Colonic mucosa (tissue), 4 donors: ENCODE measurements around the gene ATP2B3. TPM values are rescaled to one million over a fixed set of nuclear protein-coding genes. Genes with fewer than 3 reads are reported as not detected.

Experiments
- DNase-seq: peaks from one replicate; pipeline ENCODE4 v3.0.0-alpha.2; 2020
- H3K27ac ChIP-seq: fragments of 200-600 bp; one replicate; pipeline ENCODE4 v1.8.0; 2021
- H3K27me3 ChIP-seq: fragments of 200-600 bp; one replicate; pipeline ENCODE4 v1.8.0; 2021
- H3K36me3 ChIP-seq: fragments of 200-600 bp; one replicate; pipeline ENCODE4 v1.8.0; 2021
- H3K4me1 ChIP-seq: fragments of 200-600 bp; one replicate; pipeline ENCODE4 v1.8.0; 2021; ENCODE audit warnings: mild to moderate bottlenecking
- H3K4me3 ChIP-seq: fragments of 200-600 bp; one replicate; pipeline ENCODE4 v1.8.0; 2021
- H3K9ac ChIP-seq, 2 donors: one replicate each; pipeline ENCODE4 v1.7.0; 2013; ENCODE audit warnings: control low read depth in 2 of 2, low read depth in 2 of 2, low read length in 2 of 2
- H3K9me3 ChIP-seq: fragments of 200-600 bp; one replicate; pipeline ENCODE4 v1.8.0; 2021
- intact Hi-C: fragments of 100-400 bp; cut with DNase I; formaldehyde crosslinking; loops from one replicate; pipeline ENCODE4 v1.14.1; 2022
- total RNA-seq, 2 donors: library from RNA; stranded (reverse); fragmentation: NEBNext Ultra II Directional in 1 of 2; extraction: Animal tissue kit (Norgen Biotek cat#: 25700) in 1 of 2; gene quantifications; one replicate each; pipeline ENCODE4 v1.2.1, GENCODE V29; 2021
- TF ChIP-seq, protein P1 (sequence below): fragments of 200-600 bp; IDR thresholded peaks from one replicate; pipeline ENCODE4 v1.8.0; 2022; ENCODE audit warnings: antibody characterized with exemption, mild to moderate bottlenecking
- donor health status: healthy.
- donor health status: DM: no; HTN: no; CAD: no.
- donor health status: DM: no; HTN: no; CAD: no.

ATP2B3 gene
- total RNA-seq, 2 donors from 2014 or later, result 0.24 TPM; not detected in 1

GRCh38 chrX:153549807-153550206 is 32.4 kb downstream of the ATP2B3 start:
- TF ChIP-seq, protein P1, sequence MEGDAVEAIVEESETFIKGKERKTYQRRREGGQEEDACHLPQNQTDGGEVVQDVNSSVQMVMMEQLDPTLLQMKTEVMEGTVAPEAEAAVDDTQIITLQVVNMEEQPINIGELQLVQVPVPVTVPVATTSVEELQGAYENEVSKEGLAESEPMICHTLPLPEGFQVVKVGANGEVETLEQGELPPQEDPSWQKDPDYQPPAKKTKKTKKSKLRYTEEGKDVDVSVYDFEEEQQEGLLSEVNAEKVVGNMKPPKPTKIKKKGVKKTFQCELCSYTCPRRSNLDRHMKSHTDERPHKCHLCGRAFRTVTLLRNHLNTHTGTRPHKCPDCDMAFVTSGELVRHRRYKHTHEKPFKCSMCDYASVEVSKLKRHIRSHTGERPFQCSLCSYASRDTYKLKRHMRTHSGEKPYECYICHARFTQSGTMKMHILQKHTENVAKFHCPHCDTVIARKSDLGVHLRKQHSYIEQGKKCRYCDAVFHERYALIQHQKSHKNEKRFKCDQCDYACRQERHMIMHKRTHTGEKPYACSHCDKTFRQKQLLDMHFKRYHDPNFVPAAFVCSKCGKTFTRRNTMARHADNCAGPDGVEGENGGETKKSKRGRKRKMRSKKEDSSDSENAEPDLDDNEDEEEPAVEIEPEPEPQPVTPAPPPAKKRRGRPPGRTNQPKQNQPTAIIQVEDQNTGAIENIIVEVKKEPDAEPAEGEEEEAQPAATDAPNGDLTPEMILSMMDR, result no peak
- H3K9me3 ChIP-seq, result no peaks in the 10 kb centered on the region
- no peaks in the 10 kb centered on the region for H3K27me3 ChIP-seq
- H3K4me1 ChIP-seq, result no peaks in the 10 kb centered on the region
- no peaks in the 10 kb centered on the region for H3K36me3 ChIP-seq
- no peak for DNase-seq
- no peak overlapping the region for H3K4me3 ChIP-seq
- no peak overlapping the region for H3K9ac ChIP-seq
- H3K27ac ChIP-seq, result no peak overlapping the region
- intact Hi-C loops, result loop anchor here (5.0 to 10.0 kb wide), 2 partner anchors 117 to 405 kb away; no protein-coding TSS in a partner anchor

- no peaks in the 10 kb centered on the region for H3K36me3 ChIP-seq
- no peaks in the 10 kb centered on the region for H3K9me3 ChIP-seq
- no peak overlapping the region for H3K9ac ChIP-seq
- H3K27me3 ChIP-seq, result no peaks in the 10 kb centered on the region
- intact Hi-C loops, result loop anchor here (5.0 kb wide), 1 partner anchor 116 kb away; no protein-coding TSS in a partner anchor
- no peak overlapping the region for H3K4me3 ChIP-seq
- H3K4me1 ChIP-seq, result no peaks in the 10 kb centered on the region
- TF ChIP-seq, protein P1, result no peak
- no peak overlapping the region for H3K27ac ChIP-seq
- DNase-seq, result no peak
These were observed 33.7 kb downstream of the ATP2B3 start for GRCh38 chrX:153551135-153551534.

DNA sequence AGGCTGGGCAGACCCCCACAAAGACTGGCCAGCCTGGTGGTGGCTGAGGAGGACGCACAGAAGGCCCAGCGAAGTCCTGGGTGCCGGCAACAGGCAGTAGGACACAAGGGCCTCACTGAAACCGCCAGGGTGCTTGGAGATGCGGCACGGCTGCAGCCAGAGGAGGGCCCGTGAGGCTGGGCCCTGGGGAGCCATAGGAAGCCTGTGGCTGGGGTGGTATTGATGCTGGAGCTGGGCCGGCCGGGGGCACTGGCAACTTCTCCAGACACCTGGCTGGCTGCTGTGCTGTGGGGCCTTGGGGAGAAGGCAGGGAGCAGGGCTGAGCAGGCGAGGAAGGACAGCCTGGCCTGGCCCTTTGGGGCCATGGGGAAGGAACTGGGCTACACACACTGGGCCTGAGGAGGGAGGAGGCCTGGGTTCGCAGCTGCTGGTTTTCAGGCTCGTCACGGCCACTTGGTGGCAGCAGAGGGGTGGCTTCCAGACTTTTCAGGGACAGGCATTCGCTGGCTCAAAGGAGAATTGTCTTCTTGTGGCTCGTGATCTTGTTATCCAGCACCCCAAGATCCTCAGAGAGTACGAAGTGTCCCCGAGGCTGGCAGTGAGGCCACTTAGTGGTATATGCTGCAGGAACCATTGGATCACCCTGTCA is 37.2 kb downstream of the ATP2B3 start:
- no peaks in the 10 kb centered on the region for H3K9me3 ChIP-seq
- TF ChIP-seq, protein P1, result peak; percentile 63
- no peaks in the 10 kb centered on the region for H3K4me1 ChIP-seq
- peak; percentile 74 for DNase-seq
- H3K9ac ChIP-seq, result no peak overlapping the region
- intact Hi-C loops, result loop anchor here (5.0 kb wide), 1 partner anchor 113 kb away; no protein-coding TSS in a partner anchor
- no peak overlapping the region for H3K4me3 ChIP-seq
- no peak overlapping the region for H3K27ac ChIP-seq
- no peaks in the 10 kb centered on the region for H3K27me3 ChIP-seq
- no peaks in the 10 kb centered on the region for H3K36me3 ChIP-seq

- Histone ChIP-seq H3K27me3 (no peaks in the 10 kb centered on the region), H3K27ac (no peak overlapping the region), H3K4me3 (no peak overlapping the region), H3K9me3 (no peaks in the 10 kb centered on the region), H3K4me1 (no peaks in the 10 kb centered on the region), H3K9ac (no peak overlapping the region), H3K36me3 (no peaks in the 10 kb centered on the region)
- TF ChIP-seq, protein P1, result no peak
- no peak for DNase-seq
- intact Hi-C loops, result no loop called here
These were observed 39.3 kb downstream of the ATP2B3 start for GRCh38 chrX:153556767-153557166.

- Histone ChIP-seq H3K27ac (no peak overlapping the region), H3K4me1 (no peaks in the 10 kb centered on the region), H3K27me3 (no peaks in the 10 kb centered on the region), H3K9me3 (no peaks in the 10 kb centered on the region), H3K36me3 (no peaks in the 10 kb centered on the region), H3K4me3 (no peak overlapping the region), H3K9ac (no peak overlapping the region)
- TF ChIP-seq, protein P1, result no peak
- intact Hi-C loops, result no loop called here
- DNase-seq, result no peak
These were observed 40.3 kb downstream of the ATP2B3 start for GRCh38 chrX:153557618-153558355.
